Measurements from ENCODE around the gene MYO1H. TPM values are rescaled to one million over a fixed set of nuclear protein-coding genes. Genes with fewer than 3 reads are reported as not detected.

MYO1H gene
- total RNA-seq, 4 donors from 2014 or later, result not detected

DNA sequence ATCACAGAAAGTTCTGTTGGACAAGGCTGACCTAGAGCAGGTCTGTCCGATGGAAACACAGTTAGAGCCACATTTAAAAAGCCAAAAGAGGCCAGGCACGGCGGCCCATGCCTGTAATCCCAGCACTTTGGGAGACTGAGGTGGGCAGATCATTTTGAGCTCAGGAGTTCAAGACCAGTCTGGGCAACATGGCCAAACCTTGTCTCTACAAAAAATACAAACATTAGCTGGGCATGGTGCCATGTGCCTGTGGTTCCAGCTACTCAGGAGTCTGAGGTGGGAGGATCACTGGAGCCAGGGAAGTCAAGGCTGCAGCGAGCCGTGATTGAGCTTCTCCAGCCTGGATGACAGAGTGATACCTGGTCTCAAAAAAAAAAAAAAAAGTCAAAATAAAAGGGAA, 144.7 kb downstream of the MYO1H start:
- TF ChIP-seq, protein P1, sequence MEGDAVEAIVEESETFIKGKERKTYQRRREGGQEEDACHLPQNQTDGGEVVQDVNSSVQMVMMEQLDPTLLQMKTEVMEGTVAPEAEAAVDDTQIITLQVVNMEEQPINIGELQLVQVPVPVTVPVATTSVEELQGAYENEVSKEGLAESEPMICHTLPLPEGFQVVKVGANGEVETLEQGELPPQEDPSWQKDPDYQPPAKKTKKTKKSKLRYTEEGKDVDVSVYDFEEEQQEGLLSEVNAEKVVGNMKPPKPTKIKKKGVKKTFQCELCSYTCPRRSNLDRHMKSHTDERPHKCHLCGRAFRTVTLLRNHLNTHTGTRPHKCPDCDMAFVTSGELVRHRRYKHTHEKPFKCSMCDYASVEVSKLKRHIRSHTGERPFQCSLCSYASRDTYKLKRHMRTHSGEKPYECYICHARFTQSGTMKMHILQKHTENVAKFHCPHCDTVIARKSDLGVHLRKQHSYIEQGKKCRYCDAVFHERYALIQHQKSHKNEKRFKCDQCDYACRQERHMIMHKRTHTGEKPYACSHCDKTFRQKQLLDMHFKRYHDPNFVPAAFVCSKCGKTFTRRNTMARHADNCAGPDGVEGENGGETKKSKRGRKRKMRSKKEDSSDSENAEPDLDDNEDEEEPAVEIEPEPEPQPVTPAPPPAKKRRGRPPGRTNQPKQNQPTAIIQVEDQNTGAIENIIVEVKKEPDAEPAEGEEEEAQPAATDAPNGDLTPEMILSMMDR (IDR thresholded peaks at IDR 0.05), result no peak
- TF ChIP-seq POLR2A (IDR thresholded peaks at IDR 0.05) (no peak), POLR2AphosphoS5 (IDR thresholded peaks at IDR 0.05) (no peak), EP300 (IDR thresholded peaks at IDR 0.05; ENCODE audit: low read depth) (no peak)
- Histone ChIP-seq H3K27me3 (no peaks in the 10 kb centered on the region), H3K27ac (no peak overlapping the region), H3K4me1 (no peaks in the 10 kb centered on the region), H3K9me3 (no peaks in the 10 kb centered on the region), H3K36me3 (peaks cover 0 to 73% (median 35%) of the 10 kb centered on the region in 4 donors), H3K4me3 (no peak overlapping the region)
- DNase-seq, result no peak
- intact Hi-C loops (cut with DNase I; ENCODE audit: low total_unique reads) (no loop called here), in situ Hi-C loops (cut with MboI; ENCODE audit: low pct_ligation_motif_present in 1 of 4, low pct_unique_long_range_greater_than_20kb in 1 of 4, low sequenced_read_pairs in 3 of 4) (no loop called here)
- 88 to 90% methylated on average over 3 to 5 of the region's 5 CpGs for WGBS, 2 donors (ENCODE audit: low coverage in 1 of 2)

DNA sequence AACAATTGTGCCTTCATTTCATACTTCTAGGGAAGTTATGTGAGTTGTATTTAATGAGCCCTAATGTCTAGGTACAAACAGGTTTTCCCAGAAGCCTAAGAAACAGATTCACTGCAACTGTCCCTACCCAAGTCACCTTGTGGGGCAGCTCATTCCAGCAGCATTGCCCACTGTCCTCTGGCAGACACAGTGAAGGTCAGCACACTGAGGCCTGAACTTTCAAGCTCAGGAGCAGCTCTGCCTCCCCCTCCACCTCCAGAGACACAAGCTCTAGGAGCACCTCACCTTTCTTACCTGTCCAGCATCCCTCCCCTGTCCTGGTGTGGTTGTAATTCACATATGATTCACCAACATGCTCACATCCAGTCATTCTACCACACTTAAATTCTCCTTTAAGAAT, 145.4 kb downstream of the MYO1H start:
- Histone ChIP-seq H3K4me1 (no peaks in the 10 kb centered on the region), H3K27me3 (no peaks in the 10 kb centered on the region), H3K4me3 (no peak overlapping the region), H3K36me3 (peaks cover 0 to 68% (median 35%) of the 10 kb centered on the region in 4 donors), H3K9me3 (no peaks in the 10 kb centered on the region), H3K27ac (no peak overlapping the region)
- intact Hi-C loops (cut with DNase I; ENCODE audit: low total_unique reads) (no loop called here), in situ Hi-C loops (cut with MboI; ENCODE audit: low pct_ligation_motif_present in 1 of 4, low pct_unique_long_range_greater_than_20kb in 1 of 4, low sequenced_read_pairs in 3 of 4) (no loop called here)
- TF ChIP-seq POLR2AphosphoS5 (IDR thresholded peaks at IDR 0.05) (no peak), POLR2A (IDR thresholded peaks at IDR 0.05) (no peak), EP300 (IDR thresholded peaks at IDR 0.05; ENCODE audit: low read depth) (no peak)
- TF ChIP-seq, protein P1 (IDR thresholded peaks at IDR 0.05), result no peak
- no peak for DNase-seq

DNA sequence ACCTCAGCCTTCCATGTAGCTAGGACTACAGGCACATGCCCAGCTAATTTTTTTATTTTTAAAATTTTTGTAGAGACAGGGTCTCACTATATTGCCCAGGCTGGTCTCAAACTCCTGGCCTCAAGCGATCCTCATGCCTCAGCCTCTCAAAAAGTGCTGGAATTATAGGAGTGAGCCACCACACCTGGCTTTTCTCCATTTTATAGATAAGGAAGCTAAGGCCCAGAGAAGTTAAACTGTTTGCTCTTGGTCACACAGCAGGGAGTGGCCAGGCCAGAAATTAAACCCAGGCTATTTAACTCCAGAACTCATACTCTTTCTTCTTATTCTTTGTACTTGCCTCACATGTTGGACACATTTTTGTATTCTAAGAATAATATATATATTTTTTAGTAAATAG, 146.2 kb downstream of the MYO1H start:
- intact Hi-C loops (cut with DNase I; ENCODE audit: low total_unique reads) (no loop called here), in situ Hi-C loops (cut with MboI; ENCODE audit: low pct_ligation_motif_present in 1 of 4, low pct_unique_long_range_greater_than_20kb in 1 of 4, low sequenced_read_pairs in 3 of 4) (no loop called here)
- DNase-seq, result no peak
- Histone ChIP-seq H3K27me3 (no peaks in the 10 kb centered on the region), H3K4me1 (no peaks in the 10 kb centered on the region), H3K36me3 (peaks cover 1 to 68% (median 34%) of the 10 kb centered on the region in 4 donors), H3K4me3 (no peak overlapping the region), H3K27ac (no peak overlapping the region), H3K9me3 (no peaks in the 10 kb centered on the region)
- TF ChIP-seq EP300 (IDR thresholded peaks at IDR 0.05; ENCODE audit: low read depth), result no peak
- no peak for TF ChIP-seq POLR2AphosphoS5 (IDR thresholded peaks at IDR 0.05)
- no peak for TF ChIP-seq POLR2A (IDR thresholded peaks at IDR 0.05)
- TF ChIP-seq, protein P1 (IDR thresholded peaks at IDR 0.05), result no peak
- 93% methylated on average over 1 of the region's 1 CpG; no CpG with 5 or more reads in 1 of the 2 donors for WGBS, 2 donors (ENCODE audit: low coverage in 1 of 2)

DNA sequence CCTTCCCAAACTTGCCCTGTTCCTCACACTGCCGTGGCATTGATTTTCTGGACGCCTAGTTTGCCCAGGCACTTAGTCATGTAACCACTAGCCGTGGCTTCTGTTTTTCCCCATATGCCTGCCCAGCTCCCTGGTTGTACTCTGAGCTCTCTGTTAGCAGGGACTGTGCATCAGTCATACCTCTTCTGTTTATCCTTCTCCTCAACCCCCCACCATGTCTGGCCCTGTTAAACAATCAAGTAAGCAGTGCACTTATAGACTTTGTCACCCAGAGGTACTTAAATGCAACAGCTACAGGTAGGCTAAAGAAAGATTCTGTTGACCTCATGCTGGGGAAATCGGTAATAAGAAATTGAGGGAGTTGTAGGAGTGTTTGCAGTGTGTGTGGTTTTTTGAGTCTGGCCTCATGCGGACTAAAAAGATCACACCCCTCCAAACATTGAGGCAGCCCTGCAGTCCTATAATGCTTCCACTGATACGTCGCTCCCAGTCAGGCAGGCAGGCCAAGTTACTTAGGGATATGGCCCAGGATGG, 146.7 kb downstream of the MYO1H start:
- TF ChIP-seq, protein P1 (IDR thresholded peaks at IDR 0.05), result no peak
- TF ChIP-seq EP300 (IDR thresholded peaks at IDR 0.05; ENCODE audit: low read depth), result no peak
- TF ChIP-seq POLR2AphosphoS5 (IDR thresholded peaks at IDR 0.05), result no peak
- no peak for TF ChIP-seq POLR2A (IDR thresholded peaks at IDR 0.05)
- in situ Hi-C loops (cut with MboI; ENCODE audit: low pct_ligation_motif_present in 1 of 4, low pct_unique_long_range_greater_than_20kb in 1 of 4, low sequenced_read_pairs in 3 of 4) (no loop called here), intact Hi-C loops (cut with DNase I; ENCODE audit: low total_unique reads) (no loop called here)
- Histone ChIP-seq H3K36me3 (peaks cover 0 to 68% (median 34%) of the 10 kb centered on the region in 4 donors), H3K27ac (no peak overlapping the region), H3K27me3 (no peaks in the 10 kb centered on the region), H3K4me3 (no peak overlapping the region), H3K4me1 (no peaks in the 10 kb centered on the region), H3K9me3 (no peaks in the 10 kb centered on the region)
- 88 to 92% methylated on average over 5 to 7 of the region's 7 CpGs for WGBS, 2 donors (ENCODE audit: low coverage in 1 of 2)
- DNase-seq, result no peak
